ENCODE data around the gene HMOX1. TPM values are rescaled to one million over a fixed set of nuclear protein-coding genes. Genes with fewer than 3 reads are reported as not detected.
A peak's percentile ranks its signal among the peaks of the same experiment; 100 is the strongest.

Gene HMOX1
- total and polyA plus RNA-seq, 2 of the 8 experiments (the other 6 are each of a cell fraction or from before 2014, with no cell fraction given): 25.0 to 41.6 TPM

- Histone ChIP-seq H3K23me2 (ENCODE audit: low read depth, low read length) (peaks cover 3% of the 10 kb centered on the region; the same call in 1 of the 2 replicates), H3K9me3 (ENCODE audit: insufficient read depth in 2 of 2, low read depth in 1 of 2, low read length in 1 of 2) (no peaks in the 10 kb centered on the region), H2BK120ac (replicated peaks; ENCODE audit: low read depth, low read length) (peak within 1 kb of the TSS; percentile 93), H3K27me3 (replicated peaks in 1 of 4; ENCODE audit: control insufficient read depth in 3 of 4, extremely low read depth in 1 of 4, insufficient read depth in 3 of 4, low read length in 3 of 4) (no peaks in the 10 kb centered on the region), H3K36me3 (ENCODE audit: control insufficient read depth in 2 of 4, insufficient read depth in 4 of 4, low read length in 3 of 4) (peaks cover 20 to 40% (median 28%) of the 10 kb centered on the region in 4 experiments), H2AFZ (ENCODE audit: low read length) (no peak within 1 kb of the TSS), H3K9ac (replicated peaks in 1 of 4; ENCODE audit: extremely low read depth in 1 of 4, low read depth in 3 of 4, low read length in 3 of 4) (peak within 1 kb of the TSS; percentile 99 to 100 (median 100)), H3K4me1 (replicated peaks in 1 of 4; ENCODE audit: control insufficient read depth in 3 of 4, insufficient read depth in 4 of 4, low read length in 3 of 4) (peaks cover 8 to 25% (median 13%) of the 10 kb centered on the region in 4 experiments), H3K4me2 (ENCODE audit: insufficient read depth in 1 of 2, low read depth in 2 of 2, low read length in 2 of 2) (peak within 1 kb of the TSS; percentile 72 to 84), H4K8ac (ENCODE audit: extremely low read depth, insufficient read depth, low read length) (peak within 1 kb of the TSS; percentile 100; the same call in 1 of the 2 replicates), H4K20me1 (replicated peaks in 1 of 2; ENCODE audit: control insufficient read depth in 1 of 2, insufficient read depth in 2 of 2, low read length in 2 of 2) (peaks cover 0 to 4% of the 10 kb centered on the region in 2 experiments), H3K79me1 (ENCODE audit: low read depth, low read length) (peaks cover 11% of the 10 kb centered on the region; the same call in 1 of the 2 replicates), H4K5ac (ENCODE audit: insufficient read length, low read depth, low read length) (peak within 1 kb of the TSS; percentile 96), H2BK12ac (ENCODE audit: low read depth, low read length) (peak within 1 kb of the TSS; percentile 98; the same call in 1 of the 2 replicates), H2BK20ac (ENCODE audit: low read length) (0 out of 2 replicates have a peak within 1 kb of the TSS, but pooled peaks have one; percentile 72), H4K91ac (replicated peaks; ENCODE audit: insufficient read length, low read length) (peak within 1 kb of the TSS; percentile 99), H3K14ac (ENCODE audit: insufficient read length) (peak within 1 kb of the TSS; percentile 12), H3K79me2 (ENCODE audit: control insufficient read depth in 1 of 2, insufficient read depth in 2 of 2, low read length in 2 of 2) (peaks cover 12 to 44% of the 10 kb centered on the region in 2 experiments), H3K27ac (ENCODE audit: low read depth, low read length) (peak within 1 kb of the TSS; percentile 98), H3K4ac (replicated peaks; ENCODE audit: insufficient read length, low read depth, low read length) (peak within 1 kb of the TSS; percentile 88), H2BK5ac (ENCODE audit: low read depth, low read length) (peak within 1 kb of the TSS; percentile 97), H3K18ac (ENCODE audit: extremely low read depth, low read length) (peak within 1 kb of the TSS; percentile 100), H2AK5ac (ENCODE audit: low read depth, low read length) (peak within 1 kb of the TSS; percentile 89; the same call in 1 of the 2 replicates), H2BK15ac (ENCODE audit: low read length) (peak within 1 kb of the TSS; percentile 98; the same call in 1 of the 2 replicates), H3K4me3 (ENCODE audit: extremely low read depth in 1 of 4, insufficient read depth in 2 of 4, low read depth in 3 of 4, low read length in 4 of 4) (peak within 1 kb of the TSS; percentile 83 to 98 (median 90)), H3K56ac (replicated peaks; ENCODE audit: insufficient read length, low read depth, low read length) (peak within 1 kb of the TSS; percentile 95), H3K23ac (ENCODE audit: insufficient read length) (no peak within 1 kb of the TSS)
- ChIA-PET CTCF (ENCODE audit: partially characterized antibody) (interaction anchor here (1.2 to 3.2 kb wide), 4 partner anchors 14 to 49 kb away, joined by 3 to 13 read pairs (median 7); no protein-coding TSS in a partner anchor), POLR2A (ENCODE audit: partially characterized antibody) (interaction anchor here (0.6 to 57.4 kb wide), 4 partner anchors 4 to 214 kb away, joined by 3 to 1995 read pairs (median 999); partner anchors contain the start of genes HMOX1 and MCM5)
- DNase-seq (ENCODE audit: low read depth in 1 of 2, low spot score in 2 of 2) (peak; percentile 89 to 95), FAIRE-seq (peak; percentile 78)
- 6% methylated on average over 63 of the region's 64 CpGs; no CpG with 5 or more reads in 1 of the 2 experiments for WGBS, 2 experiments (ENCODE audit: extremely low coverage in 1 of 2, insufficient coverage in 1 of 2, insufficient read length in 1 of 2, insufficient replicate concordance in 2 of 2, low coverage in 1 of 2, low lambda C conversion rate in 2 of 2, missing lambda C conversion rate in 1 of 2)
- TF ChIP-seq SRF (IDR thresholded peaks at IDR 0.05; ENCODE audit: low read depth, low read length) (no peak), SP1 (IDR thresholded peaks at IDR 0.05; ENCODE audit: low read depth, low read length) (peak; percentile 91), NANOG (IDR thresholded peaks at IDR 0.05; ENCODE audit: insufficient read depth, low read depth, low read length, poor library complexity, severe bottlenecking) (peak; percentile 24), TCF12 (IDR thresholded peaks at IDR 0.05; ENCODE audit: low read depth, low read length) (no peak), JUN (IDR thresholded peaks at IDR 0.05; ENCODE audit: low read depth, low read length) (no peak), TAF7 (optimal IDR thresholded peaks at IDR 0.05; ENCODE audit: borderline replicate concordance, low read depth, low read length) (peak; percentile 85)
- TF ChIP-seq, protein P1, sequence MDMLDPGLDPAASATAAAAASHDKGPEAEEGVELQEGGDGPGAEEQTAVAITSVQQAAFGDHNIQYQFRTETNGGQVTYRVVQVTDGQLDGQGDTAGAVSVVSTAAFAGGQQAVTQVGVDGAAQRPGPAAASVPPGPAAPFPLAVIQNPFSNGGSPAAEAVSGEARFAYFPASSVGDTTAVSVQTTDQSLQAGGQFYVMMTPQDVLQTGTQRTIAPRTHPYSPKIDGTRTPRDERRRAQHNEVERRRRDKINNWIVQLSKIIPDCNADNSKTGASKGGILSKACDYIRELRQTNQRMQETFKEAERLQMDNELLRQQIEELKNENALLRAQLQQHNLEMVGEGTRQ (IDR thresholded peaks at IDR 0.05; ENCODE audit: low read length): no peak
- TF ChIP-seq, protein P2, sequence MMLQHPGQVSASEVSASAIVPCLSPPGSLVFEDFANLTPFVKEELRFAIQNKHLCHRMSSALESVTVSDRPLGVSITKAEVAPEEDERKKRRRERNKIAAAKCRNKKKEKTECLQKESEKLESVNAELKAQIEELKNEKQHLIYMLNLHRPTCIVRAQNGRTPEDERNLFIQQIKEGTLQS (IDR thresholded peaks at IDR 0.05; ENCODE audit: insufficient read depth, low read depth, low read length): no peak
Observed at GRCh38 chr22:35399678-35400500, 19.0 kb downstream of the HMOX1 start, which contains the start of gene MCM5. Gene MCM5 (plus strand): TSS chr22:35400140. CDS start chr22:35400439, 299 bp downstream.
